GM15510 (cell line): Measurements from ENCODE around the gene SLC2A13.

Source experiments
- POLR2A ChIP-seq: IDR thresholded peaks from 3 replicates; pipeline ENCODE4 v1.6.1; 2011; ENCODE audit warnings: borderline replicate concordance; ENCODE audit not compliant: insufficient read length; ENCODE audit errors: extremely low read depth

Gene SLC2A13

GRCh38 chr12:40002178-40003169 lies 103.4 kb downstream of the SLC2A13 start:
- no peak for TF ChIP-seq POLR2A

DNA sequence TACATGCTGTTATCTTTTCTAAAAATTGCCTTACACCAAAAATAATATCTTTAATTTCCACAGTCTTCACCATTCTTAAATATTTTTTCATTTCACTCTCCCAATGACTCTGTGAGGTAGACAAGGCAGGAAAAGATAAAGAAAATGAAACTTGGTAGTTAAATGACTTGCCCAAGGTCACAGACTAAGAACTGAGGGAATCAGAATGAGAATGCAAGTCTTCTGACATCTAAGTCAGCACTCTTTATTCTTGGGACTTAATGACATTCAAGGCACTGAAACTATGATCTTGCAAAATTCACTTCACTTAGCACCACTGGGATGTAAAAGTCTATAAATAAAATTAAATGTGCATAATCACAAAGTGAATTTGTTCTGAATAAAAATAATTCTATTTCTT lies 104.5 kb downstream of the SLC2A13 start:
- no peak for TF ChIP-seq POLR2A

DNA sequence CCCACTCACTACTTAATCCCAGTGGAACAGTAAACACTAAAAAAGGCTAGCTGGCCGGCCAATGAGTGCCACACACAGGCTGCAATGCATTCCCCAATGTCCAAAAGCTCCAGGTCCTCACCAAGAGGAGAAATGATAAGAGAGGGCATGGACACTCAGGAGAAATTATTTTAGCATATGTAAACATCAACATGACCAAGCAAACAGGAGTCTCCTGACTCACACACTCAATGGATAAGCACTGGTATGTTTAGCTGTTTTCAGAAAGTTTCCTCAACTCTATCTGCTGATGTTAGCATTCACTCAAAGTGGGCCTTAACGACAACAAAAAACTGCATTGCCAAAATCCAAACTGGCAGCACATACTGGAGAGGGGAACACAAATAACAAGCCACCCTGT lies 105.0 kb downstream of the SLC2A13 start:
- TF ChIP-seq POLR2A = no peak

DNA sequence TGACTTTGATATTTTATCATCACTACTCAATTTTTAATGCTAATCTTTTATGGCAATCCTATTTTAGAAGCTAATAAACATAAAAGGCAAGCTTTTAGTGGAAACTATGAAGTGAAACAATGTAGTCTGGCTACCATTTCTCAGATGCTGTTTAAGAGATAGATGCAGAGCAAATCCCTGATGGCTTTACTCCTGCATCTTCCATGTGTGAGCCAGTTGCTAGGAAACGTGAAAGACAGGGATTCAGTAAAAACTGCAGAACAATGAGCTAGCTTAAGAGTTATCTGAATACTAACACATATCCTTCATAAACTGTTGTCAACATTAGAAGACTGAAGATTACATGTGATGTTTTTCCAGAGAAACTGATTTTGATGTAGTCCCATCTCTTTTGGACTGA lies 112.6 kb downstream of the SLC2A13 start:
- TF ChIP-seq POLR2A = no peak

GRCh38 chr12:39990122-39991101 lies 115.5 kb downstream of the SLC2A13 start:
- no peak for TF ChIP-seq POLR2A

DNA sequence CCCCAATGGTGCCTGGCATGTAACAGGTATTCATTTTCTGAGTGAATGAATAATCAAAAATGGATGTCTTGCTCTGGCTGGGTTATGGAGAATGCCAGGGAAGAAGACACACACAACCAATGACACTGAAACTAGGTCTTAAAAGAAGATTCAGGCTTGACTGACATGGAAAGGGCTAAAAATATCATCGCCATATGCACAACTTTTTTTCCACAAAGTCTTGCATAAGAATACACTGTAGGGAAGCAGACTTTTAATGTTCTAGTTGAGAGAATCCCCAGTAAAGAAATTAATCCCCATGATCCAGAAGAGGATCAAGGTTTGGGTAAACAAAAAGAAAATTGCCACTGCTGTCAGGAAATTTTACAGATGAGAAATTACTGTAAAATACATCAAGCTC lies 116.4 kb downstream of the SLC2A13 start:
- TF ChIP-seq POLR2A = no peak

GRCh38 chr12:39988574-39988973 lies 117.3 kb downstream of the SLC2A13 start:
- no peak for TF ChIP-seq POLR2A

- no peak for TF ChIP-seq POLR2A
Measured at GRCh38 chr12:39986674-39987073, 119.2 kb downstream of the SLC2A13 start.

GRCh38 chr12:39984670-39985069 lies 121.2 kb downstream of the SLC2A13 start:
- TF ChIP-seq POLR2A = no peak

- no peak for TF ChIP-seq POLR2A
Measured at GRCh38 chr12:39975374-39975918, 130.4 kb downstream of the SLC2A13 start.

DNA sequence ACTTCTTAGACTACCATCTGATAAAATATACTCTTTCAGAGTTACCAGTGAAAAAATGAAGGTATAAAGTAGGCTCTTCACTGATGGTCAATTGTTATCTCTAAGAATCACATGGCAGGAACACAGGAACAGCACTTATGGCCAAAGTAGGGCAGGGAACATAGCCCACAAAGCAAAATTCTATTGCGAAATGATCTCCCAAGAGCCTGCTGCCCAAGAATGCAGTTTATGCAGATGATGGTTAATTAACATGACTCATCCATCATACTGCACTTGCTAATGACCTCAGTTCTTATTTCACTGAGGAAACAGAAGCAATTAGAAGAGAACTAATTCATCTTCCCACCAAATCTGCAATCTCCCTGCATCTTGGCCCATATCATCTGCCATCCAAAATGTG lies 133.8 kb downstream of the SLC2A13 start:
- TF ChIP-seq POLR2A = no peak

- TF ChIP-seq POLR2A = no peak
Measured at GRCh38 chr12:39971348-39971747, 134.5 kb downstream of the SLC2A13 start.

GRCh38 chr12:39966721-39967120 lies 139.2 kb downstream of the SLC2A13 start:
- TF ChIP-seq POLR2A = no peak

DNA sequence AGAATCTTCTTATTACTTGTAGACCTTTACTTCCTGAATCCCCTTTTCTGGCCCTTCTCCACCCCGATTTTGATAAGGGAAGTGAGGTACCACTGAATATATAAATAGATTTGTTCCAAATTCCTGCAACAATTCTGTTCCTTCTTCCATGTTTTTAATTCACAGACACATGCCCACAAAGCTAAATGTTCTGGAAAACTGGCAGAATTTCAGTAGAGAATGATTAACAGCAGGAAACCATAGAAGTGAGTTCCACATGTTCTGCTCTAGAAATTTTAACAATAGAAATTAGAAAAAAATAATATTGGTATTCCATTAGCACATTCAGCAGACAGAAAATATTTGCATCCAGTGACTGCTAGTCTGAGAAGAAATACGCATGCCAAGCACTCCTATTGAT lies 139.6 kb downstream of the SLC2A13 start:
- TF ChIP-seq POLR2A = no peak

- TF ChIP-seq POLR2A = no peak
Measured at GRCh38 chr12:39959467-39959866, 146.4 kb downstream of the SLC2A13 start.
